Spleen (tissue), 7 donors: ENCODE data around the gene TTC27.

Experiments used
- POLR2A ChIP-seq, 3 donors: fragments of 450-650 bp; IDR thresholded peaks; one replicate each; pipeline ENCODE4 v1.5.1; 2017; ENCODE audit warnings: antibody characterized with exemption in 3 of 3, mild to moderate bottlenecking in 1 of 3
- POLR2AphosphoS5 ChIP-seq, 3 donors: sonication (generic); formaldehyde crosslinking; IDR thresholded peaks; one replicate each; pipeline ENCODE4 v1.5.1; 2017; ENCODE audit warnings: antibody characterized with exemption in 3 of 3
- TF ChIP-seq, protein P1 (sequence below), 11 experiments: fragments of 200-600 bp in 7 of 11; fragments of 450-650 bp in 4 of 11; sonication (generic) in 4 of 11; IDR thresholded peaks in 8 of 11; conservative IDR thresholded peaks in 3 of 11; 1 replicate in 7 of 11; 2 replicates in 4 of 11; pipeline versions ENCODE4 v1.4.0 to v1.8.0; 2016 to 2021; ENCODE audit warnings: antibody characterized with exemption in 11 of 11, inconsistent platforms in 4 of 11, mild to moderate bottlenecking in 1 of 11
- donor health status: DM: no; HTN: no; CAD: no; lungs with moderate emphysema.
- donor health status: DM: no; HTN: no; CAD: no.
- donor health status: DM: no; HTN: no; CAD: no.

DNA sequence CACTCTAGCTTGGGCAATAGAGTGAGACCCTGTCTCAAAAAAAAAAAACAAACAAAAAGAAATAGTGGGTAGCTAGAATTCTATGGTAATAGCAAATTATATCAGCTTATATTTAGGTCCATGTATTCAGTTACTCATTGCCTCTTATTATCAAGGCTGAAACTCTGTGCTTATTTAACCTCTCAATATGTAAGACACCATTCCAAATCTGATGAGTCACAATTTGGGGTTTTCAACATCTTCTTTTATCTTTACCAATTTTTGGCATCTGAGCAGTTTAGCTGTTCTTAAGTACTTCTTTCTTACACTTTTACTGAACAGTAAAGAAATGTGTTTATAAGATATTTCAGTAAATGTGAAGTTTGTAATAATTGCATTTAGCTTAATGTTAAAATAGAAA, 69.3 kb downstream of the TTC27 start:
- TF ChIP-seq, protein P1, sequence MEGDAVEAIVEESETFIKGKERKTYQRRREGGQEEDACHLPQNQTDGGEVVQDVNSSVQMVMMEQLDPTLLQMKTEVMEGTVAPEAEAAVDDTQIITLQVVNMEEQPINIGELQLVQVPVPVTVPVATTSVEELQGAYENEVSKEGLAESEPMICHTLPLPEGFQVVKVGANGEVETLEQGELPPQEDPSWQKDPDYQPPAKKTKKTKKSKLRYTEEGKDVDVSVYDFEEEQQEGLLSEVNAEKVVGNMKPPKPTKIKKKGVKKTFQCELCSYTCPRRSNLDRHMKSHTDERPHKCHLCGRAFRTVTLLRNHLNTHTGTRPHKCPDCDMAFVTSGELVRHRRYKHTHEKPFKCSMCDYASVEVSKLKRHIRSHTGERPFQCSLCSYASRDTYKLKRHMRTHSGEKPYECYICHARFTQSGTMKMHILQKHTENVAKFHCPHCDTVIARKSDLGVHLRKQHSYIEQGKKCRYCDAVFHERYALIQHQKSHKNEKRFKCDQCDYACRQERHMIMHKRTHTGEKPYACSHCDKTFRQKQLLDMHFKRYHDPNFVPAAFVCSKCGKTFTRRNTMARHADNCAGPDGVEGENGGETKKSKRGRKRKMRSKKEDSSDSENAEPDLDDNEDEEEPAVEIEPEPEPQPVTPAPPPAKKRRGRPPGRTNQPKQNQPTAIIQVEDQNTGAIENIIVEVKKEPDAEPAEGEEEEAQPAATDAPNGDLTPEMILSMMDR (IDR thresholded peaks at IDR 0.05 in 8 of 11, conservative IDR thresholded peaks at IDR 0.05 in 3 of 11), result no peak
- TF ChIP-seq POLR2AphosphoS5 (IDR thresholded peaks at IDR 0.05) (no peak), POLR2A (IDR thresholded peaks at IDR 0.05) (no peak)
